Neuronal stem cell (in vitro differentiated cells): ENCODE data around the gene DPYSL4.

Experiments
- DNase-seq: peaks from one replicate; pipeline ENCODE4 v3.0.0-alpha.2; 2013; ENCODE audit warnings: low spot score
- H2AFZ ChIP-seq: one replicate; pipeline ENCODE4 v1.6.1; 2013; ENCODE audit warnings: mild to moderate bottlenecking, low read length, inconsistent platforms
- H2AK5ac ChIP-seq: 2 replicates; pipeline ENCODE4 v1.6.1; 2013; ENCODE audit warnings: low read depth, mild to moderate bottlenecking, inconsistent platforms, low read length, moderate library complexity, mixed read lengths
- H2BK120ac ChIP-seq: 2 replicates; pipeline ENCODE4 v1.6.1; 2013; ENCODE audit warnings: low read depth, mild to moderate bottlenecking, inconsistent platforms, low read length, moderate library complexity, mixed read lengths
- H2BK12ac ChIP-seq: one replicate; pipeline ENCODE4 v1.6.1; 2013; ENCODE audit warnings: low read length, inconsistent platforms
- H2BK15ac ChIP-seq: 2 replicates; pipeline ENCODE4 v1.6.1; 2013; ENCODE audit warnings: mild to moderate bottlenecking, low read length, inconsistent platforms, mixed read lengths
- H2BK5ac ChIP-seq: one replicate; pipeline ENCODE4 v1.6.1; 2013; ENCODE audit warnings: inconsistent platforms, mild to moderate bottlenecking, low read length, moderate library complexity
- H3K14ac ChIP-seq: one replicate; pipeline ENCODE4 v1.6.1; 2013; ENCODE audit warnings: low read length, inconsistent platforms
- H3K18ac ChIP-seq: 2 replicates; pipeline ENCODE4 v1.6.1; 2013; ENCODE audit warnings: low read length, inconsistent platforms
- H3K23ac ChIP-seq: 2 replicates; pipeline ENCODE4 v1.6.1; 2013; ENCODE audit warnings: low read depth, mild to moderate bottlenecking, mixed read lengths, low read length, inconsistent platforms; ENCODE audit not compliant: poor library complexity
- H3K27ac ChIP-seq: replicated peaks from 3 replicates; pipeline ENCODE4 v1.5.1; 2013; ENCODE audit warnings: low read length, inconsistent platforms
- H3K27me3 ChIP-seq, 3 experiments: 2 replicates each; pipeline ENCODE4 v1.6.1; 2013; ENCODE audit warnings: low read length in 3 of 3, mild to moderate bottlenecking in 2 of 3, inconsistent platforms in 1 of 3, low read depth in 1 of 3, mixed read lengths in 1 of 3, moderate library complexity in 1 of 3; ENCODE audit not compliant: control insufficient read depth in 3 of 3, insufficient read depth in 3 of 3
- H3K36me3 ChIP-seq, 2 donors: replicated peaks in 1 of 2; 2 replicates each; pipeline ENCODE4 v1.6.1; 2013; ENCODE audit warnings: low read length in 2 of 2; ENCODE audit not compliant: control insufficient read depth in 2 of 2, insufficient read depth in 2 of 2
- H3K4ac ChIP-seq: 2 replicates; pipeline ENCODE4 v1.6.1; 2013; ENCODE audit warnings: inconsistent platforms, mild to moderate bottlenecking, low read length, moderate library complexity
- H3K4me1 ChIP-seq, 2 donors: 1 replicate in 1 of 2; 2 replicates in 1 of 2; pipeline ENCODE4 v1.6.1; 2013; ENCODE audit warnings: low read length in 2 of 2, low read depth in 1 of 2; ENCODE audit not compliant: control insufficient read depth in 2 of 2, insufficient read depth in 1 of 2
- H3K4me2 ChIP-seq: one replicate; pipeline ENCODE4 v1.6.1; 2013; ENCODE audit warnings: mild to moderate bottlenecking, low read length, inconsistent platforms; ENCODE audit not compliant: insufficient read depth, poor library complexity, severe bottlenecking
- H3K4me3 ChIP-seq, 2 donors: 2 replicates each; pipeline ENCODE4 v1.5.1; 2013; ENCODE audit warnings: low read length in 2 of 2, mild to moderate bottlenecking in 2 of 2, inconsistent platforms in 1 of 2, moderate library complexity in 1 of 2
- H3K79me1 ChIP-seq: one replicate; pipeline ENCODE4 v1.6.1; 2013; ENCODE audit warnings: low read depth, mild to moderate bottlenecking, inconsistent platforms, low read length, moderate library complexity
- H3K9ac ChIP-seq: one replicate; pipeline ENCODE4 v1.6.1; 2013; ENCODE audit warnings: mild to moderate bottlenecking, low read depth, low read length, inconsistent platforms; ENCODE audit not compliant: poor library complexity
- H3K9me3 ChIP-seq, 2 donors: replicated peaks in 1 of 2; 2 replicates each; pipeline versions ENCODE3 to v1.6.1; 2013; ENCODE audit warnings: low read length in 2 of 2, mild to moderate bottlenecking in 2 of 2, inconsistent platforms in 1 of 2, low read depth in 1 of 2, mixed read lengths in 1 of 2, moderate library complexity in 1 of 2; ENCODE audit not compliant: control insufficient read depth in 2 of 2, insufficient read depth in 1 of 2
- H4K8ac ChIP-seq: one replicate; pipeline ENCODE4 v1.6.1; 2013; ENCODE audit warnings: low read depth, mild to moderate bottlenecking, inconsistent platforms, low read length, moderate library complexity
- H4K91ac ChIP-seq: one replicate; pipeline ENCODE4 v1.6.1; 2013; ENCODE audit warnings: low read length, low read depth, mild to moderate bottlenecking, inconsistent platforms; ENCODE audit not compliant: poor library complexity
- WGBS, 2 donors: extraction: QIAGEN DNeasy Blood & Tissue Kit; methylation state at CpG; one replicate each; pipeline ENCODE4 v1.1.7; 2013; ENCODE audit warnings: missing lambda C conversion rate in 2 of 2, mixed read lengths in 1 of 2; ENCODE audit not compliant: insufficient read length in 2 of 2, insufficient replicate concordance in 1 of 2; ENCODE audit errors: extremely low coverage in 2 of 2; 5-methylcytosine and 5-hydroxymethylcytosine counted together

Gene DPYSL4

GRCh38 chr10:132148261-132149251 lies 38.2 kb upstream of the DPYSL4 start:
- DNase-seq, result no peak
- Histone ChIP-seq H4K91ac (no peak overlapping the region), H3K18ac (no peak overlapping the region), H4K8ac (no peak overlapping the region), H3K27ac (no peak overlapping the region), H2AK5ac (no peak overlapping the region), H3K4me3 (no peak overlapping the region), H3K23ac (peak overlapping the region; percentile 11), H2AFZ (no peak overlapping the region), H2BK15ac (no peak overlapping the region), H3K4me1 (peaks cover 0 to 3% of the 10 kb centered on the region in 2 donors), H3K79me1 (peaks cover 2% of the 10 kb centered on the region), H3K36me3 (no peaks in the 10 kb centered on the region), H3K9ac (no peak overlapping the region), H3K27me3 (peaks cover 0 to 30% (median 0%) of the 10 kb centered on the region in 3 experiments), H2BK120ac (peak overlapping the region; percentile 42), H3K4ac (no peak overlapping the region), H3K14ac (no peak overlapping the region), H3K4me2 (no peak overlapping the region), H2BK5ac (peak overlapping the region; percentile 46), H2BK12ac (no peak overlapping the region), H3K9me3 (no peaks in the 10 kb centered on the region)
- no CpG with 5 or more reads among the region's 43 CpGs for WGBS, 2 donors

- no peak overlapping the region for H2AFZ ChIP-seq
- H2BK12ac ChIP-seq, result no peak overlapping the region
- H3K4ac ChIP-seq, result no peak overlapping the region
- H3K9me3 ChIP-seq, result no peaks in the 10 kb centered on the region
- H3K23ac ChIP-seq, result no peak overlapping the region
- no peak overlapping the region for H4K8ac ChIP-seq
- DNase-seq, result no peak
- H2AK5ac ChIP-seq, result no peak overlapping the region
- H3K27me3 ChIP-seq, result peaks cover 0 to 23% (median 0%) of the 10 kb centered on the region in 3 experiments
- H3K79me1 ChIP-seq, result peaks cover 2% of the 10 kb centered on the region
- peaks cover 0 to 2% of the 10 kb centered on the region in 2 donors for H3K4me1 ChIP-seq
- peak overlapping the region; percentile 42 for H2BK120ac ChIP-seq
- H3K14ac ChIP-seq, result no peak overlapping the region
- H2BK5ac ChIP-seq, result no peak overlapping the region
- H2BK15ac ChIP-seq, result no peak overlapping the region
- no peak overlapping the region for H3K4me2 ChIP-seq
- no peaks in the 10 kb centered on the region for H3K36me3 ChIP-seq
- no peak overlapping the region for H3K9ac ChIP-seq
- no peak overlapping the region for H3K18ac ChIP-seq
- no peak overlapping the region for H4K91ac ChIP-seq
- WGBS, 2 donors, result no CpG with 5 or more reads among the region's 23 CpGs
- no peak overlapping the region for H3K4me3 ChIP-seq
- H3K27ac ChIP-seq, result no peak overlapping the region
These were observed 37.5 kb upstream of the DPYSL4 start for GRCh38 chr10:132149271-132149670.

GRCh38 chr10:132149917-132150316 lies 36.8 kb upstream of the DPYSL4 start:
- Histone ChIP-seq H4K8ac (no peak overlapping the region), H3K4me1 (peaks cover 0 to 2% of the 10 kb centered on the region in 2 donors), H3K14ac (no peak overlapping the region), H3K18ac (peak overlapping the region; percentile 7), H2AK5ac (no peak overlapping the region), H3K4ac (no peak overlapping the region), H3K4me3 (no peak overlapping the region), H3K9ac (no peak overlapping the region), H2BK120ac (peak overlapping the region; percentile 44), H2AFZ (no peak overlapping the region), H3K27me3 (peaks cover 0 to 17% (median 0%) of the 10 kb centered on the region in 3 experiments), H2BK15ac (no peak overlapping the region), H3K23ac (no peak overlapping the region), H3K9me3 (no peaks in the 10 kb centered on the region), H4K91ac (no peak overlapping the region), H3K4me2 (no peak overlapping the region), H3K27ac (no peak overlapping the region), H3K36me3 (no peaks in the 10 kb centered on the region), H3K79me1 (peaks cover 2% of the 10 kb centered on the region), H2BK5ac (no peak overlapping the region), H2BK12ac (no peak overlapping the region)
- DNase-seq, result no peak
- no CpG with 5 or more reads among the region's 7 CpGs for WGBS, 2 donors

- H3K9ac ChIP-seq, result no peak overlapping the region
- no peak overlapping the region for H2BK15ac ChIP-seq
- 100% methylated on average over 1 to 2 of the region's 2 CpGs for WGBS, 2 donors
- H4K91ac ChIP-seq, result no peak overlapping the region
- no peak overlapping the region for H2BK120ac ChIP-seq
- no peak overlapping the region for H3K23ac ChIP-seq
- no peak overlapping the region for H4K8ac ChIP-seq
- H2BK5ac ChIP-seq, result no peak overlapping the region
- H3K4ac ChIP-seq, result no peak overlapping the region
- peaks cover 0 to 8% (median 0%) of the 10 kb centered on the region in 3 experiments for H3K27me3 ChIP-seq
- no peak overlapping the region for H2AFZ ChIP-seq
- H3K4me3 ChIP-seq, result no peak overlapping the region
- H3K4me1 ChIP-seq, result peaks cover 0 to 2% of the 10 kb centered on the region in 2 donors
- no peak overlapping the region for H3K27ac ChIP-seq
- H3K79me1 ChIP-seq, result peaks cover 2% of the 10 kb centered on the region
- no peak overlapping the region for H2AK5ac ChIP-seq
- no peak overlapping the region for H3K18ac ChIP-seq
- no peak overlapping the region for H3K14ac ChIP-seq
- DNase-seq, result no peak
- no peaks in the 10 kb centered on the region for H3K36me3 ChIP-seq
- H3K4me2 ChIP-seq, result no peak overlapping the region
- H2BK12ac ChIP-seq, result no peak overlapping the region
- H3K9me3 ChIP-seq, result no peaks in the 10 kb centered on the region
These were observed 36.0 kb upstream of the DPYSL4 start for GRCh38 chr10:132150777-132151176.
